ENCODE data around the gene KCTD21. TPM values are rescaled to one million over a fixed set of nuclear protein-coding genes. Genes with fewer than 3 reads are reported as not detected.
"Not testable (repeated sequence)": the region's sequence is repeated elsewhere in the genome, so short reads cannot be mapped to it uniquely, and the experiment has no call there.

Gene KCTD21
- total RNA-seq, 2 experiments from 2014 or later = 7.1 to 7.8 TPM

GRCh38 chr11:78224906-78225420 is 36.5 kb upstream of the KCTD21 start:
- DNase-seq = no peak
- Mint-ChIP-seq H3K27ac (peak overlapping the region; percentile 4), H3K4me3 (no peak overlapping the region), H3K9me3 (ENCODE audit: insufficient read depth) (no peaks in the 10 kb centered on the region), H3K36me3 (ENCODE audit: low read depth) (peaks cover 29% of the 10 kb centered on the region), H3K27me3 (ENCODE audit: low read depth) (no peaks in the 10 kb centered on the region), H3K4me1 (ENCODE audit: low read depth) (peaks cover 45% of the 10 kb centered on the region)
- ChIA-PET CTCF (interaction anchor here (0.8 kb wide), 1 partner anchor 340 kb away, joined by 3 read pairs; no protein-coding TSS in a partner anchor), POLR2A (no interaction called here)
- no peak for ATAC-seq

- ChIA-PET POLR2A (no interaction called here), CTCF (interaction anchor here (0.6 kb wide), 1 partner anchor 84 kb away, joined by 3 read pairs; no protein-coding TSS in a partner anchor)
- H3K36me3 Mint-ChIP-seq (ENCODE audit: low read depth) = peaks cover 29% of the 10 kb centered on the region
- ATAC-seq = no peak
- H3K27ac Mint-ChIP-seq = peak overlapping the region; percentile 22
- H3K27me3 Mint-ChIP-seq (ENCODE audit: low read depth) = no peaks in the 10 kb centered on the region
- H3K9me3 Mint-ChIP-seq (ENCODE audit: insufficient read depth) = no peaks in the 10 kb centered on the region
- peaks cover 40% of the 10 kb centered on the region for H3K4me1 Mint-ChIP-seq (ENCODE audit: low read depth)
- DNase-seq = no peak
- no peak overlapping the region for H3K4me3 Mint-ChIP-seq
These were observed 36.1 kb upstream of the KCTD21 start for GRCh38 chr11:78224506-78224905.

- H3K36me3 Mint-ChIP-seq (ENCODE audit: low read depth) = peaks cover 29% of the 10 kb centered on the region
- no peak for DNase-seq
- H3K27ac Mint-ChIP-seq = peak overlapping the region; percentile 13
- ChIA-PET POLR2A (no interaction called here), CTCF (interaction anchor here (1.1 kb wide), 1 partner anchor 15 kb away, joined by 3 read pairs; no protein-coding TSS in a partner anchor)
- no peaks in the 10 kb centered on the region for H3K9me3 Mint-ChIP-seq (ENCODE audit: insufficient read depth)
- no peak for ATAC-seq
- peaks cover 32% of the 10 kb centered on the region for H3K4me1 Mint-ChIP-seq (ENCODE audit: low read depth)
- H3K4me3 Mint-ChIP-seq = no peak overlapping the region
- no peaks in the 10 kb centered on the region for H3K27me3 Mint-ChIP-seq (ENCODE audit: low read depth)
These were observed 35.0 kb upstream of the KCTD21 start for GRCh38 chr11:78223320-78223954.

- peaks cover 30% of the 10 kb centered on the region for H3K4me1 Mint-ChIP-seq (ENCODE audit: low read depth)
- H3K27ac Mint-ChIP-seq; DNase-seq; ATAC-seq; H3K27me3 Mint-ChIP-seq (ENCODE audit: low read depth); POLR2A ChIA-PET; H3K4me3 Mint-ChIP-seq; H3K9me3 Mint-ChIP-seq (ENCODE audit: insufficient read depth): not testable (repeated sequence)
- peaks cover 33% of the 10 kb centered on the region for H3K36me3 Mint-ChIP-seq (ENCODE audit: low read depth)
- CTCF ChIA-PET = interaction anchor here (1.1 kb wide), 1 partner anchor 16 kb away, joined by 3 read pairs; no protein-coding TSS in a partner anchor
These were observed 34.3 kb upstream of the KCTD21 start for GRCh38 chr11:78222726-78223125.

GRCh38 chr11:78221396-78222315 is 33.2 kb upstream of the KCTD21 start:
- H3K36me3 Mint-ChIP-seq (ENCODE audit: low read depth) = peaks cover 41% of the 10 kb centered on the region
- DNase-seq (no peak), ATAC-seq (no peak)
- H3K4me1 Mint-ChIP-seq (ENCODE audit: low read depth) = peaks cover 24% of the 10 kb centered on the region
- no peaks in the 10 kb centered on the region for H3K9me3 Mint-ChIP-seq (ENCODE audit: insufficient read depth)
- no peaks in the 10 kb centered on the region for H3K27me3 Mint-ChIP-seq (ENCODE audit: low read depth)
- no peak overlapping the region for H3K4me3 Mint-ChIP-seq
- ChIA-PET POLR2A (no interaction called here), CTCF (interaction anchor here (1.8 kb wide), 1 partner anchor 343 kb away, joined by 6 read pairs; no protein-coding TSS in a partner anchor)
- H3K27ac Mint-ChIP-seq = no peak overlapping the region

GRCh38 chr11:78220218-78221157 is 32.1 kb upstream of the KCTD21 start:
- Mint-ChIP-seq H3K27ac (peak overlapping the region; percentile 30), H3K9me3 (ENCODE audit: insufficient read depth) (no peaks in the 10 kb centered on the region), H3K27me3 (ENCODE audit: low read depth) (no peaks in the 10 kb centered on the region), H3K4me1 (ENCODE audit: low read depth) (peaks cover 24% of the 10 kb centered on the region), H3K36me3 (ENCODE audit: low read depth) (peaks cover 44% of the 10 kb centered on the region), H3K4me3 (no peak overlapping the region)
- ChIA-PET CTCF (interaction anchor here (1.8 to 3.4 kb wide), 3 partner anchors 8 to 344 kb away, joined by 6 to 13 read pairs (median 6); no protein-coding TSS in a partner anchor), POLR2A (no interaction called here)
- no peak for DNase-seq
- no peak for ATAC-seq

- Mint-ChIP-seq H3K27ac (peak overlapping the region; percentile 27), H3K36me3 (ENCODE audit: low read depth) (peaks cover 41% of the 10 kb centered on the region), H3K27me3 (ENCODE audit: low read depth) (no peaks in the 10 kb centered on the region), H3K4me1 (ENCODE audit: low read depth) (peaks cover 15% of the 10 kb centered on the region), H3K9me3 (ENCODE audit: insufficient read depth) (no peaks in the 10 kb centered on the region), H3K4me3 (no peak overlapping the region)
- POLR2A ChIA-PET = interaction anchor here (0.5 kb wide), 1 partner anchor 111 kb away, joined by 3 read pairs; no protein-coding TSS in a partner anchor
- no peak for DNase-seq
- no peak for ATAC-seq
- CTCF ChIA-PET = interaction anchor here (2.6 to 3.4 kb wide), 2 partner anchors 8 to 16 kb away, joined by 6 to 13 read pairs; no protein-coding TSS in a partner anchor
These were observed 31.2 kb upstream of the KCTD21 start for GRCh38 chr11:78219493-78220217.

- no peak for ATAC-seq
- ChIA-PET POLR2A (interaction anchor here (0.5 kb wide), 1 partner anchor 112 kb away, joined by 3 read pairs; no protein-coding TSS in a partner anchor), CTCF (interaction anchor here (0.9 to 3.4 kb wide), 3 partner anchors 9 to 346 kb away, joined by 3 to 13 read pairs (median 6); no protein-coding TSS in a partner anchor)
- Mint-ChIP-seq H3K4me1 (ENCODE audit: low read depth) (peaks cover 15% of the 10 kb centered on the region), H3K4me3 (no peak overlapping the region), H3K9me3 (ENCODE audit: insufficient read depth) (no peaks in the 10 kb centered on the region), H3K27me3 (ENCODE audit: low read depth) (no peaks in the 10 kb centered on the region), H3K27ac (peak overlapping the region; percentile 56), H3K36me3 (ENCODE audit: low read depth) (peaks cover 42% of the 10 kb centered on the region)
- no peak for DNase-seq
These were observed 30.5 kb upstream of the KCTD21 start for GRCh38 chr11:78218707-78219492.

- Mint-ChIP-seq H3K36me3 (ENCODE audit: low read depth) (peaks cover 39% of the 10 kb centered on the region), H3K27me3 (ENCODE audit: low read depth) (no peaks in the 10 kb centered on the region), H3K9me3 (ENCODE audit: insufficient read depth) (no peaks in the 10 kb centered on the region), H3K4me3 (no peak overlapping the region), H3K27ac (peak overlapping the region; percentile 15), H3K4me1 (ENCODE audit: low read depth) (peaks cover 10% of the 10 kb centered on the region)
- POLR2A ChIA-PET = no interaction called here
- DNase-seq = no peak
- ATAC-seq = no peak
- CTCF ChIA-PET = interaction anchor here (0.9 to 3.4 kb wide), 3 partner anchors 10 to 347 kb away, joined by 3 to 13 read pairs (median 6); no protein-coding TSS in a partner anchor
These were observed 29.5 kb upstream of the KCTD21 start for GRCh38 chr11:78217650-78218541.
